NCI-H524 (cell line): ENCODE measurements around the gene SPOCK2.

Experiments
- DNase-seq, 2 experiments: peaks; one replicate each; lab custom pipeline; 2025; lab: John Stamatoyannopoulos, UW

Gene SPOCK2

GRCh38 chr10:72011976-72012512, 76.3 kb downstream of the SPOCK2 start:
- DNase-seq: no peak

GRCh38 chr10:72011468-72011867, 76.9 kb downstream of the SPOCK2 start:
- no peak for DNase-seq

- no peak for DNase-seq
These were observed 77.3 kb downstream of the SPOCK2 start for GRCh38 chr10:72011016-72011415.

GRCh38 chr10:72010234-72010973, 77.9 kb downstream of the SPOCK2 start:
- no peak for DNase-seq

GRCh38 chr10:72009425-72010081, 78.8 kb downstream of the SPOCK2 start:
- no peak for DNase-seq

- no peak for DNase-seq
These were observed 79.3 kb downstream of the SPOCK2 start for GRCh38 chr10:72009051-72009424.
